MM.1S (cell line): ENCODE data around the gene STX1B.

Experiments used
- DNase-seq: peaks from one replicate; pipeline ENCODE4 v3.0.0-alpha.2; 2015
- H2AFZ ChIP-seq: fragments of 300-600 bp; sonication (generic); 2 replicates; pipeline ENCODE4 v1.6.0; 2016; ENCODE audit warnings: antibody characterized with exemption, low read length
- H3F3A ChIP-seq: fragments of 300-600 bp; sonication (generic); 2 replicates; pipeline ENCODE4 v1.6.1; 2016; ENCODE audit warnings: mild to moderate bottlenecking, antibody characterized with exemption, low read length, moderate library complexity, mixed read lengths; ENCODE audit not compliant: insufficient read depth
- H3K27ac ChIP-seq: fragments of 300-600 bp; sonication (generic); 2 replicates; pipeline ENCODE4 v1.5.1; 2016; ENCODE audit warnings: mild to moderate bottlenecking, low read length
- H3K27me3 ChIP-seq: fragments of 300-600 bp; sonication (generic); replicated peaks from 2 replicates; pipeline ENCODE4 v1.6.0; 2016; ENCODE audit warnings: low read length; ENCODE audit not compliant: insufficient read depth
- H3K36me3 ChIP-seq: fragments of 300-600 bp; sonication (generic); replicated peaks from 2 replicates; pipeline ENCODE4 v1.6.1; 2016; ENCODE audit warnings: mild to moderate bottlenecking, low read length, mixed read lengths; ENCODE audit not compliant: insufficient read depth
- H3K4me1 ChIP-seq: fragments of 300-600 bp; sonication (generic); 2 replicates; pipeline ENCODE4 v1.6.1; 2016; ENCODE audit warnings: low read length, mixed read lengths
- H3K4me2 ChIP-seq: fragments of 300-600 bp; sonication (generic); 2 replicates; pipeline ENCODE4 v1.6.0; 2016; ENCODE audit warnings: low read depth, low read length
- H3K4me3 ChIP-seq: fragments of 300-600 bp; sonication (generic); 2 replicates; pipeline ENCODE4 v1.5.1; 2016; ENCODE audit warnings: low read length, mixed read lengths
- H3K79me2 ChIP-seq: fragments of 300-600 bp; sonication (generic); 2 replicates; pipeline ENCODE4 v1.6.1; 2016; ENCODE audit warnings: mixed run types, low read length, mixed read lengths
- H3K9ac ChIP-seq: fragments of 300-600 bp; sonication (generic); 2 replicates; pipeline ENCODE4 v1.6.1; 2016; ENCODE audit warnings: low read length, mixed read lengths
- H3K9me2 ChIP-seq: fragments of 300-600 bp; sonication (generic); replicated peaks from 2 replicates; pipeline ENCODE4 v1.6.1; 2016; ENCODE audit warnings: mild to moderate bottlenecking, low read length, mixed read lengths; ENCODE audit not compliant: insufficient read depth
- H3K9me3 ChIP-seq: fragments of 300-600 bp; sonication (generic); replicated peaks from 2 replicates; pipeline ENCODE4 v1.6.1; 2016; ENCODE audit warnings: mild to moderate bottlenecking, low read length, mixed read lengths; ENCODE audit not compliant: insufficient read depth
- H4K20me1 ChIP-seq: fragments of 300-600 bp; sonication (generic); 2 replicates; pipeline ENCODE4 v1.6.1; 2016; ENCODE audit warnings: mild to moderate bottlenecking, low read length, moderate library complexity, mixed read lengths; ENCODE audit not compliant: insufficient read depth
- EZH2 ChIP-seq: fragments of 300-600 bp; sonication (generic); optimal IDR thresholded peaks from 2 replicates; pipeline ENCODE3; 2017; ENCODE audit warnings: low read depth, mild to moderate bottlenecking, antibody characterized with exemption, low read length, mixed read lengths
- EZH2phosphoT487 ChIP-seq: fragments of 300-600 bp; sonication (generic); IDR thresholded peaks from 2 replicates; pipeline ENCODE4 v1.6.1; 2018; ENCODE audit warnings: antibody characterized with exemption, low read length
- TF ChIP-seq, protein P1 (sequence below): fragments of 300-600 bp; sonication (generic); IDR thresholded peaks from 2 replicates; pipeline ENCODE4 v1.5.1; 2016; ENCODE audit warnings: antibody characterized with exemption, low read length, mixed read lengths

Gene STX1B

DNA sequence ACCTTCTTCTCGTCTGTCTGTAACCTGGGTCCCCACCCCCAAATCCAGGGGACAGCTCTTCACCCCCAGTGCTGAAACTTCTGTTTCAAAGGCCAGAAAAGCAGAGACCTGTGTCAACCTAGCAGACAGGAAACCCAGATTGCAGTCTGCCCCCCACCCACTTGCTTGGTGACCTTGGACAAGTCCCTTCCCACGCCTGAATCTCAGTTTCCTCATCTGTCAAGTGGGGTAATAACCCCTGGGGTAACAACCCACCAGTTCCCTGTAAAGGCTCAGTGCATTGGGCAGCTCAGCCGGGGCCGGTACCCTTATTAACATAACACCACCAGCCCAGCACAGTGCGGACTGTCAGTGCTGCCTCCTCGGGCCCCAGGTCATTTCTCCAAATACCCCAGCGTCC is 1.3 kb downstream of the STX1B start:
- Histone ChIP-seq H3K4me2 (no peak overlapping the region), H3K27me3 (peaks cover 80% of the 10 kb centered on the region), H3K36me3 (no peaks in the 10 kb centered on the region), H3F3A (no peaks in the 10 kb centered on the region), H3K4me1 (no peaks in the 10 kb centered on the region), H4K20me1 (no peaks in the 10 kb centered on the region), H3K4me3 (no peak overlapping the region), H3K27ac (no peak overlapping the region), H2AFZ (no peak overlapping the region), H3K9ac (no peak overlapping the region), H3K9me2 (no peaks in the 10 kb centered on the region), H3K9me3 (no peaks in the 10 kb centered on the region), H3K79me2 (no peaks in the 10 kb centered on the region)
- DNase-seq, result no peak
- TF ChIP-seq EZH2, result no peak
- TF ChIP-seq, protein P1, sequence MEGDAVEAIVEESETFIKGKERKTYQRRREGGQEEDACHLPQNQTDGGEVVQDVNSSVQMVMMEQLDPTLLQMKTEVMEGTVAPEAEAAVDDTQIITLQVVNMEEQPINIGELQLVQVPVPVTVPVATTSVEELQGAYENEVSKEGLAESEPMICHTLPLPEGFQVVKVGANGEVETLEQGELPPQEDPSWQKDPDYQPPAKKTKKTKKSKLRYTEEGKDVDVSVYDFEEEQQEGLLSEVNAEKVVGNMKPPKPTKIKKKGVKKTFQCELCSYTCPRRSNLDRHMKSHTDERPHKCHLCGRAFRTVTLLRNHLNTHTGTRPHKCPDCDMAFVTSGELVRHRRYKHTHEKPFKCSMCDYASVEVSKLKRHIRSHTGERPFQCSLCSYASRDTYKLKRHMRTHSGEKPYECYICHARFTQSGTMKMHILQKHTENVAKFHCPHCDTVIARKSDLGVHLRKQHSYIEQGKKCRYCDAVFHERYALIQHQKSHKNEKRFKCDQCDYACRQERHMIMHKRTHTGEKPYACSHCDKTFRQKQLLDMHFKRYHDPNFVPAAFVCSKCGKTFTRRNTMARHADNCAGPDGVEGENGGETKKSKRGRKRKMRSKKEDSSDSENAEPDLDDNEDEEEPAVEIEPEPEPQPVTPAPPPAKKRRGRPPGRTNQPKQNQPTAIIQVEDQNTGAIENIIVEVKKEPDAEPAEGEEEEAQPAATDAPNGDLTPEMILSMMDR, result no peak
- no peak for TF ChIP-seq EZH2phosphoT487

DNA sequence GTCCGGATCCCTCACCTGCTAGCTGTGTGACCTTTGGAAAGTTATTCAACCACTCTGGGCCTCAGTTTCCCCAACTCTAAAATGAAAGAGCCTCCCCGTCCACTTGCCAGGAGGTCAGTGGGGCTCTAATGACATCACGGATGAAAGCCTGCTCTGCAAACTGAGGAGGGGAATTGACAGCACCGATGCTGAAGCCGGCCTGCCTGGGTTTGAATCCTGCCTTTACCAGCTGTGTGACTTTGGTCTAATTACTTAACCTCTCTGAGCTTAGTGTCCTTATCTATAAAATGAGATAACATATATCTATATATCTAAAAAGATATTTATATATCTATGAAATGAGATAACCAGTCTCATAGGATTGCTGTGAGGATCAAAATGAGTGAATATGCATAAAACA is 1.9 kb downstream of the STX1B start:
- peaks cover 83% of the 10 kb centered on the region for H3K27me3 ChIP-seq
- H4K20me1 ChIP-seq, result no peaks in the 10 kb centered on the region
- no peaks in the 10 kb centered on the region for H3K4me1 ChIP-seq
- H3K4me3 ChIP-seq, result no peak overlapping the region
- H3K9me3 ChIP-seq, result no peaks in the 10 kb centered on the region
- no peaks in the 10 kb centered on the region for H3K9me2 ChIP-seq
- H2AFZ ChIP-seq, result no peak overlapping the region
- H3K27ac ChIP-seq, result no peak overlapping the region
- no peak overlapping the region for H3K9ac ChIP-seq
- no peak for TF ChIP-seq EZH2
- TF ChIP-seq, protein P1, result no peak
- no peak for TF ChIP-seq EZH2phosphoT487
- no peaks in the 10 kb centered on the region for H3K36me3 ChIP-seq
- no peaks in the 10 kb centered on the region for H3K79me2 ChIP-seq
- H3K4me2 ChIP-seq, result no peak overlapping the region
- no peaks in the 10 kb centered on the region for H3F3A ChIP-seq
- DNase-seq, result no peak

DNA sequence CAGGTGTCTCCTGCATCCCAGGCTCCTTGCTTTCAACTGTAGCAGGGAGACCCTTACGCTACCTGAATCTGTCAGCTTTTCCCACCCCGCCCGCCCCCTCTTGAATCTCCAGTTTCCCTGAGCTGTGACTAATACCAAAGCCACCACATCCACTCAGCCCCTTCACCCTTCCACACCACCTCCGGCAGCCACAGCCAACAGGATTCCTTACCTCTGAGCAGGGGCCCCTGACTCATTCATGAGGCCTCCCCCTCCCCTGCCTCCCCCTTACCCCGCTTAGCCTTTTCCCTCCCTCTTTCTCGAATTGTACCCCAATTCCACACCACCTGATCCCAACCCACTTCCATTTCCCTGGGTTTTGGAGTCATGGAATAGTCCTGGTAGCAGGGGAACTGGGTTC is 2.3 kb downstream of the STX1B start:
- H3K4me3 ChIP-seq, result no peak overlapping the region
- H3K9me3 ChIP-seq, result no peaks in the 10 kb centered on the region
- H3K36me3 ChIP-seq, result no peaks in the 10 kb centered on the region
- H3K4me2 ChIP-seq, result no peak overlapping the region
- H2AFZ ChIP-seq, result no peak overlapping the region
- H3K9ac ChIP-seq, result no peak overlapping the region
- peaks cover 84% of the 10 kb centered on the region for H3K27me3 ChIP-seq
- DNase-seq, result no peak
- no peaks in the 10 kb centered on the region for H3F3A ChIP-seq
- TF ChIP-seq EZH2 (no peak), EZH2phosphoT487 (no peak)
- TF ChIP-seq, protein P1, result no peak
- H4K20me1 ChIP-seq, result no peaks in the 10 kb centered on the region
- no peaks in the 10 kb centered on the region for H3K4me1 ChIP-seq
- H3K79me2 ChIP-seq, result no peaks in the 10 kb centered on the region
- no peaks in the 10 kb centered on the region for H3K9me2 ChIP-seq
- H3K27ac ChIP-seq, result no peak overlapping the region
